Ramos (cell line): ENCODE measurements around the gene GSAP.

Experiments used
- in situ Hi-C: fragments of 300-500 bp; cut with MboI; formaldehyde crosslinking; loops from one replicate; pipeline ENCODE4 v1.14.3; 2022; ENCODE audit warnings: low sequenced_read_pairs; ENCODE audit not compliant: unreplicated experiment

The GSAP gene

DNA sequence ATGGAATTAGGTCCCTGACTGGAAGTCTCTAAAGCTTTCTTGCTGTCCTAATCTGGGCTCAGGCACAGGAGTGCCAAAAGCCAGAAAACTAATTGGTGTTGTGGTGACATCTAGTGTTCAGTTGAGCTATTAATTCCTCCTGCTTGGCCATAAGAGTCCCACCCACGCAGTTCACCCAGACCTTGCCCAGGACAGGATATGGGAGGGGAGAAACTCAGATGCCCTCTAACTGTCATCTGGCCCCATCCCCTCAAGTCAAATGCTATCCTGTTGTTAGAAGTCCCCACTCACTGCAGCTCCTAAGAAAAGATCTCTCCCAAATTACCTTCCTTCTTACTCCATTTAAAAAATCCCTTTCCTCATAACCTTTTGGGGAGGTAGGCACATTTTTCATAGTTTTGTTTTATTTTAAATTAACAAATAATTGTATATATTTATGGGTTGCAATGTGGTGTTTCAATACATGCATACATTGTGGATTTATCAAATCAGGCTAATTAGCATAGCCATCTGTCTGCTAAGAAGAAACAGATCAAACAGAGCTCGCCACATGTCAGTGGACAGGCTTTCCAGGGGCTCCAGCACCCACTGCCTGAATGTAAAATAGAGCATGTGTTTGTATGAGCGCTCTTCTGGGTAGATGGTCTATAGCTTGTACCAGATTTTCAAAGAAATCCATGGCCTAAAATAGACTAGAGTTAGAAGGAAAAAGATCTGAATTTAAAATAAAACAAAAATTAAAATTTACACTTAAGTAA, 84.0 kb downstream of the GSAP start:
- in situ Hi-C loops = no loop called here

- in situ Hi-C loops = no loop called here
Observed at GRCh38 chr7:77330169-77330882, 85.8 kb downstream of the GSAP start.

GRCh38 chr7:77329466-77330168, 86.5 kb downstream of the GSAP start:
- in situ Hi-C loops = no loop called here

GRCh38 chr7:77328669-77329068, 87.5 kb downstream of the GSAP start:
- in situ Hi-C loops = no loop called here

- in situ Hi-C loops = no loop called here
Observed at GRCh38 chr7:77327932-77328628, 88.1 kb downstream of the GSAP start.

DNA sequence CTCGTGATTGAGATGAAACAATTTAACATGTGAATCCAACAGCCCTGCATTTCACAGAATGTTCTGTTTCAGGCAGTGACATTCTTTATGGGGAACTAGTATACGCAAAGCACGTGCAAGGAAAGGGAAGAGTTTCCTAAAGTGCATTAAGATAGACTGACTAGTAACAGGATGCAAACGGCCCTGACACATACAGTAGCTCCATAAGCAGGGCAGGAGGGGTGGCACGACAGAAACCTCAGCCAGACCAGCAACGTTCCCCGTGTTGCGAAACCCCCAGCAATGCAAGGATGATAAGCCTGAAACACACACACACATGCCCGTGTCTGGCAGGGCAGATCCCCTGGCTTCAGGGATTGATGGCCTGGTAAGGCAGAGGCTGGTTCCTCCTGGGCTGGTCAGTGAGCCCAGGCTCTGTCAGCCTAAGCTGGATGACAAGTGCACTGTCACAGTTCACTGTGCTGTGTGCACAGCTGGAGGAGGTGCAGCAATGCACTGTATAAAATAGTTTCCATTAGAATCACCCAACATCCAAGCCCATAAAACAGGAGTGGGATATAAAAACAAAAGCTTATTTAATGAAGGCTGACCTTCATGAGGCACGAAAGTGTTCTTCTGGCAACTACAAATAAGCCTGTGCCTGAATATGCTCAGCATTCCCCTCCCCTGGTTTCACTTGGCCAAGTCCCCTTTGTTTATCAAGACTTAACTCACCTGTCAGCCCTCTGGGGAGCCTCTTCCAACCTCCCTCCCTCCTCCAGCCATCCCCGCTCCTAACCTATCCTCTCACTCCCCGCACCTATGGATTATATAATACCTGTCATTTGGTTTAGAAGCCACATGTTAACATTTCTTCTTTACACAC, 88.8 kb downstream of the GSAP start:
- in situ Hi-C loops = no loop called here

DNA sequence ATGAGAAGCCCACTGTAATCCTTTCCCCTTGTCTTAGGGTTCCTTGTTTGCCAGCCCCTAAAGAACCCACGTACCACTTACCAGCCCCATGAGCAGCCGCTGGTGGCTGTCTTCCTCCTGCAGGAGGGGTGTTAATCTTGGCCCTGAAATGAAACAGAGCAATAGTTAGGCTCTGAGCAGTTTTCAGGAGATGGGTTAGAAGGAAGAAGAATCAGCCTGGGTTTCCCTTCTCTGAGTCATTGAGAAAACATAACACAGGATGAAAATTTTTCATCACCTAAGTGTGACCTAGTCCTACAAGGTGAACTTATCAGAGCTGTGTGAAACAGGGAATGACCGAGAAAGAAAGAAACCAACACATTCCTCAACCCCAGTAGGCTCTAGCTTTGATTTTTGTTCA, 90.0 kb downstream of the GSAP start:
- in situ Hi-C loops = no loop called here

GRCh38 chr7:77321300-77321699, 94.8 kb downstream of the GSAP start:
- in situ Hi-C loops = no loop called here

GRCh38 chr7:77320714-77321113, 95.4 kb downstream of the GSAP start:
- in situ Hi-C loops = no loop called here

- in situ Hi-C loops = no loop called here
Observed at GRCh38 chr7:77320137-77320536, 96.0 kb downstream of the GSAP start.

- in situ Hi-C loops = no loop called here
Observed at GRCh38 chr7:77318019-77318418, 98.1 kb downstream of the GSAP start.

GRCh38 chr7:77316219-77316978, 99.8 kb downstream of the GSAP start:
- in situ Hi-C loops = no loop called here

- in situ Hi-C loops = no loop called here
Observed at GRCh38 chr7:77315182-77315591, 101.0 kb downstream of the GSAP start.

DNA sequence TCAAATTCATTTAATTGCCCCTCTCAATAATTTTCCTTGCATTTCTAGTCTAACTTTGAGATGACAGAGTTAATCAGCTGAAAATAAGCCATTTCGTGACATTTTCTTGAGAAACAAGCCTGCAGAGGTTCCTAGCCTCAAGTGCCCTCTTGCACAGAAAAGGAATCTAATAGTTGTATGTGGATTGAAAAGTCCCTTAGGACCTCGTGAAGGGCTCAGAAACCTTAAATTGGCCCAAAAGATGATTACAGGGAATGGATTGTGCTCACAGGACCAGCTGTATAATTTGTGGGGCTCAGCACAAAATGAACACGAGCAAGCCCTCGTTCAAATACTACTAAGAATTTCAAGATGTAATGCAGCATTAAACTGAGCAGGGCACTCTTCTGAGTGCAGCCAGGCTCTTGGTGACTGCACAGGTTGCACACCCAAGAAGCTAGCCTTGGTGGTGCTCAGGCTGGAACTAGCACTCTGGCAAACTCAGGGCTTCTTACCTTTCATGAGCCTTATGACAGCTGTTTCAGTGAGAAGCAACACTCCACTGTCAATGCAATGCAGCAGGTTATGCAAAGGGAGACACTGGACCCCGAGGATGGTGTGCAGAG, 102.2 kb downstream of the GSAP start:
- in situ Hi-C loops = no loop called here

DNA sequence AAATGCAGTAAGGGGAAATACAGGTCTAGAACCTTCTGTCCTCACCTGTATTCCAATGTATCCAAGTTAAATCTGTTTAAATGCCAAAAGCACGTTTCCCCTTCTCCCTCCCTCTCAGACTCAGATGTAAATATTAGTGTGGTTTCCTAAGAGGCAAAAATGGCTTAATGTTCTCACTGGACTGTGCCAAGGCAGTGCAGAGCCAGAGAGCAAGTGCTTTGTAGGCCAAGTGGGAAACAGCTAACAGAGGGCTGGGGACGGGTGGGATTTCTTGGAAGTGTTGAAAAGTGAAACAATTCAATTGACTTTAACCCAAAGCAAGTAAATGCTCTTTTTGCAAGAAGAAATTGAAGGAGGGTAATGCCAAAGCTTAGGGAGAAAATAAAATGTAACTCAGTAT, 103.1 kb downstream of the GSAP start:
- in situ Hi-C loops = no loop called here

DNA sequence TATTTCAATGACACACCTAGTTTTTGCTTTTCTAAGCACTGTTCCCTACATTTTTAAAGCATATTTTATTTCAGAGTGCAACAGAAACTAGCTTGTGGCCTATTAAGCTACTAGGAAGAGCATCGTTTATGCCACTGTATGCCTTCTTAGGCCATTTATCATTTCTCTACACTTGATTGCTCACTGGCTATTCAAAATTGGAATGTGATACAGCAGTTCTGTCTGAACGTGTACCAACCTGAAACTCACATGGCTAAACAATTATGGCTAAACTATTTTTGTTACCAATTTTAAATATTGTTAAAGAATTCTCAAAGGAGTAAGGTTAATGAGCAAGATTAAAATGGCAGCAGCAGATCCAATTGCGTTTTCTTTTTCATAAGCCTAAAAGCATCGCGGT, 105.2 kb downstream of the GSAP start:
- in situ Hi-C loops = no loop called here

DNA sequence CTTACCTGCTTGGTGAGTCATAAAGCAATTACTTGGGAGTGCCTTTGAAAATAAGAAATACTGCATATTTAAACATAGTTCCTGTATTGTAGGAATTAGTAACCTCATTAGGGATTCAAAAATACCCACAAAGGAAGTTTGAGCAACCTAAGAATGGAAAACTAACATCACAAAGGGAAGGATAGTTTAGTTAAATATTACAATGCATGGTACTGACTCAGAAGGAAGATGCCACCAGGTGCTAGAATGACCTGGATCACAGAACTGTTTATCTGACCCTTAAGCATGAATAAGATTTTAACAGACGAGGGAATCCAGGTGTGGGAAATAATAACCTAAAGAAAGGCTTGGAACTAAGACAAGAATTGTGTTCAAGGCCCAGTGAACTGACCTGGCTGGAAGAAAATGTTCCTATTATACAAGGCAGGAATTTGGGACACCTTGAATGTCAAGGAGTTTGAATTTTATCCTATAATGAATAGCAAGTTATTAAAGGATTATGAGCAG, 106.4 kb downstream of the GSAP start:
- in situ Hi-C loops = no loop called here

DNA sequence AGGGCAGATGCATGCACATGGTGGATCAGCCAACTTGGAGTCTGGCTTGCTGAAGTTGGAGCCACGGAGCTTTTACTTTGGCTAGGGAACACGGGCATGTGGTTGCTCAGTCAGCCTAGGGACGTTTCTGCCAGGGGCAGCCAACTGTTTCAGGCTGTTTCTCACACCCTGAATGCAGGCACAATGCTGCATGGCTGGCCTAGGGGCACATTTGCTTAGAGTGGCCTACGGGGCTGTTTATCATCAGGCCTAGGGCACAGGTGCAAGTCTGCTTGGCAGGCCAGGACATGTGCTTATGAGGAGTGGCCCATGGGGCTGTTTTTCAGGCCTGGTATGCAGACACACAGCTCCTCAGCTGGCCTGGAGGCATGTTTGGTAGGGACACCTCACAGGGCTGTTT, 107.4 kb downstream of the GSAP start:
- in situ Hi-C loops = no loop called here
